ENCODE measurements around the gene ASB10. TPM values are rescaled to one million over a fixed set of nuclear protein-coding genes. Genes with fewer than 3 reads are reported as not detected.

ASB10 gene
- total RNA-seq, 2 donors from 2014 or later = not detected

GRCh38 chr7:151152643-151153513, 34.2 kb downstream of the ASB10 start:
- ATAC-seq (no peak), DNase-seq (ENCODE audit: low spot score in 2 of 2) (no peak)
- no peak overlapping the region for H3K27ac Mint-ChIP-seq
- H3K36me3 Mint-ChIP-seq = no peaks in the 10 kb centered on the region
- H3K9me3 Mint-ChIP-seq = no peaks in the 10 kb centered on the region

- no peak for ATAC-seq
- no peak overlapping the region for H3K27ac Mint-ChIP-seq
- H3K36me3 Mint-ChIP-seq = no peaks in the 10 kb centered on the region
- H3K9me3 Mint-ChIP-seq = no peaks in the 10 kb centered on the region
- no peak for DNase-seq (ENCODE audit: low spot score in 2 of 2)
Observed at GRCh38 chr7:151150388-151150787, 36.7 kb downstream of the ASB10 start.

GRCh38 chr7:151148319-151149259, 38.5 kb downstream of the ASB10 start:
- ATAC-seq (peak in 1 of 2 donors; percentile 31), DNase-seq (ENCODE audit: low spot score in 2 of 2) (peak in 1 of 2 donors; percentile 23)
- Mint-ChIP-seq H3K9me3 (no peaks in the 10 kb centered on the region), H3K27ac (no peak overlapping the region), H3K36me3 (no peaks in the 10 kb centered on the region)

- ATAC-seq = no peak
- Mint-ChIP-seq H3K36me3 (no peaks in the 10 kb centered on the region), H3K9me3 (no peaks in the 10 kb centered on the region), H3K27ac (no peak overlapping the region)
- no peak for DNase-seq (ENCODE audit: low spot score in 2 of 2)
Observed at GRCh38 chr7:151146761-151147160, 40.3 kb downstream of the ASB10 start.

- no peak overlapping the region for H3K27ac Mint-ChIP-seq
- no peak for DNase-seq (ENCODE audit: low spot score in 2 of 2)
- no peaks in the 10 kb centered on the region for H3K9me3 Mint-ChIP-seq
Observed at GRCh38 chr7:151144387-151144786, 42.7 kb downstream of the ASB10 start.

GRCh38 chr7:151143261-151144015, 43.6 kb downstream of the ASB10 start:
- DNase-seq (ENCODE audit: low spot score in 2 of 2) = peak in 1 of 2 donors; percentile 34
- H3K9me3 Mint-ChIP-seq = no peaks in the 10 kb centered on the region
- no peak overlapping the region for H3K27ac Mint-ChIP-seq
- no peak for ATAC-seq
- H3K36me3 Mint-ChIP-seq = no peaks in the 10 kb centered on the region

More at GRCh38 chr7:151144387-151144786, 42.7 kb downstream of the ASB10 start:
- ATAC-seq = no peak
- no peaks in the 10 kb centered on the region for H3K36me3 Mint-ChIP-seq

- Mint-ChIP-seq H3K9me3 (no peaks in the 10 kb centered on the region), H3K36me3 (no peaks in the 10 kb centered on the region), H3K27ac (peak overlapping the region in 1 of 2 donors; percentile 11)
- peak in 1 of 2 donors; percentile 38 for DNase-seq (ENCODE audit: low spot score in 2 of 2)
- ATAC-seq = no peak
Observed at GRCh38 chr7:151142686-151143040, 44.4 kb downstream of the ASB10 start.

GRCh38 chr7:151141855-151142685, 45.0 kb downstream of the ASB10 start:
- no peaks in the 10 kb centered on the region for H3K36me3 Mint-ChIP-seq
- no peaks in the 10 kb centered on the region for H3K9me3 Mint-ChIP-seq
- DNase-seq (ENCODE audit: low spot score in 2 of 2) = peak in 1 of 2 donors; percentile 39
- H3K27ac Mint-ChIP-seq = no peak overlapping the region
- no peak for ATAC-seq

GRCh38 chr7:151141311-151141854, 45.7 kb downstream of the ASB10 start:
- peak in 1 of 2 donors; percentile 31 for DNase-seq (ENCODE audit: low spot score in 2 of 2)
- ATAC-seq = no peak
- Mint-ChIP-seq H3K9me3 (no peaks in the 10 kb centered on the region), H3K36me3 (no peaks in the 10 kb centered on the region), H3K27ac (no peak overlapping the region)

- H3K27ac Mint-ChIP-seq = no peak overlapping the region
- no peaks in the 10 kb centered on the region for H3K36me3 Mint-ChIP-seq
- DNase-seq (ENCODE audit: low spot score in 2 of 2) = no peak
- no peaks in the 10 kb centered on the region for H3K9me3 Mint-ChIP-seq
- no peak for ATAC-seq
Observed at GRCh38 chr7:151140826-151141225, 46.2 kb downstream of the ASB10 start.

- H3K36me3 Mint-ChIP-seq = no peaks in the 10 kb centered on the region
- ATAC-seq = no peak
Observed at GRCh38 chr7:151139791-151140190, 47.3 kb downstream of the ASB10 start.

GRCh38 chr7:151139071-151139790, 47.8 kb downstream of the ASB10 start:
- peak overlapping the region in 1 of 2 donors; percentile 66 for H3K27ac Mint-ChIP-seq
- no peaks in the 10 kb centered on the region for H3K9me3 Mint-ChIP-seq
- no peaks in the 10 kb centered on the region for H3K36me3 Mint-ChIP-seq
- DNase-seq (ENCODE audit: low spot score in 2 of 2) = peak in 1 of 2 donors; percentile 25
- no peak for ATAC-seq

More at GRCh38 chr7:151139791-151140190, 47.3 kb downstream of the ASB10 start:
- peak in 1 of 2 donors; percentile 20 for DNase-seq (ENCODE audit: low spot score in 2 of 2)
- no peak overlapping the region for H3K27ac Mint-ChIP-seq
- H3K9me3 Mint-ChIP-seq = no peaks in the 10 kb centered on the region

GRCh38 chr7:151138153-151138851, 48.7 kb downstream of the ASB10 start:
- no peaks in the 10 kb centered on the region for H3K36me3 Mint-ChIP-seq
- no peaks in the 10 kb centered on the region for H3K9me3 Mint-ChIP-seq
- no peak overlapping the region for H3K27ac Mint-ChIP-seq
- ATAC-seq = no peak
- peak in 1 of 2 donors; percentile 38 for DNase-seq (ENCODE audit: low spot score in 2 of 2)

- Mint-ChIP-seq H3K27ac (no peak overlapping the region), H3K9me3 (no peaks in the 10 kb centered on the region), H3K36me3 (no peaks in the 10 kb centered on the region)
- peak in 1 of 2 donors; percentile 37 for DNase-seq (ENCODE audit: low spot score in 2 of 2)
- ATAC-seq = no peak
Observed at GRCh38 chr7:151137791-151138152, 49.3 kb downstream of the ASB10 start.

Measured in activated naive CD4-positive, alpha-beta T cell treated with anti-CD3 and anti-CD28 coated beads, Interleukin-2, amount 50 U/mL, for 72 hours (primary cell).